Measurements from ENCODE around the gene LSP1. TPM values are rescaled to one million over a fixed set of nuclear protein-coding genes. Genes with fewer than 3 reads are reported as not detected.
"Not testable (repeated sequence)": the region's sequence is repeated elsewhere in the genome, so short reads cannot be mapped to it uniquely, and the experiment has no call there.

The LSP1 gene
- total and polyA plus RNA-seq, 8 donors = 2.4 to 26.8 (median 9.9) TPM

GRCh38 chr11:1872267-1872985 lies 19.5 kb downstream of the LSP1 start:
- TF ChIP-seq CTCF (IDR thresholded peaks at IDR 0.05) = no peak
- Histone ChIP-seq H3K9me3 (no peaks in the 10 kb centered on the region), H3K4me1 (peaks cover 5 to 12% (median 5%) of the 10 kb centered on the region in 3 donors), H3K27ac (no peak overlapping the region), H3K27me3 (no peaks in the 10 kb centered on the region), H3K36me3 (no peaks in the 10 kb centered on the region), H3K4me3 (no peak overlapping the region)
- FAIRE-seq = no peak
- WGBS, 2 donors = 82 to 85% methylated on average over 24 to 25 of the region's 25 CpGs
- DNase-seq = peak in 3 of 6 donors; percentile 17 to 47 (median 37)
- ATAC-seq = no peak
- intact Hi-C loops (cut with DNase I) = no loop called here

GRCh38 chr11:1873048-1873812 lies 20.3 kb downstream of the LSP1 start:
- H3K4me1 ChIP-seq = peaks cover 5 to 12% (median 5%) of the 10 kb centered on the region in 3 donors
- DNase-seq (peak in 3 of 6 donors; percentile 15 to 62 (median 54)), FAIRE-seq (no peak)

GRCh38 chr11:1873813-1874150 lies 20.9 kb downstream of the LSP1 start:
- FAIRE-seq; H3K9me3 ChIP-seq; ATAC-seq; H3K27me3 ChIP-seq; H3K36me3 ChIP-seq; H3K4me3 ChIP-seq; intact Hi-C loops (cut with DNase I); H3K27ac ChIP-seq: not testable (repeated sequence)
- DNase-seq = peak in 3 of 6 donors; percentile 18 to 34 (median 24)
- whole genome bisulfite sequencing, 2 donors = 94% methylated on average over 9 to 17 of the region's 17 CpGs
- peaks cover 5 to 12% (median 5%) of the 10 kb centered on the region in 3 donors for H3K4me1 ChIP-seq

More at GRCh38 chr11:1873048-1873812, 20.3 kb downstream of the LSP1 start:
- 66 to 69% methylated on average over 11 of the region's 11 CpGs for WGBS, 2 donors
- no peak overlapping the region for H3K4me3 ChIP-seq
- TF ChIP-seq CTCF (IDR thresholded peaks at IDR 0.05) = no peak
- no peak for ATAC-seq
- H3K27me3 ChIP-seq = no peaks in the 10 kb centered on the region
- intact Hi-C loops (cut with DNase I) = no loop called here
- H3K9me3 ChIP-seq = no peaks in the 10 kb centered on the region
- no peak overlapping the region for H3K27ac ChIP-seq
- no peaks in the 10 kb centered on the region for H3K36me3 ChIP-seq

- WGBS, 2 donors = 79 to 82% methylated on average over 16 to 17 of the region's 17 CpGs
- FAIRE-seq; intact Hi-C loops (cut with DNase I); H3K27me3 ChIP-seq; ATAC-seq; H3K36me3 ChIP-seq; H3K9me3 ChIP-seq; H3K4me3 ChIP-seq; H3K27ac ChIP-seq: not testable (repeated sequence)
- peaks cover 5 to 12% (median 5%) of the 10 kb centered on the region in 3 donors for H3K4me1 ChIP-seq
- DNase-seq = peak in 2 of 6 donors; percentile 55 to 78
Observed at GRCh38 chr11:1874441-1875092, 21.7 kb downstream of the LSP1 start.

- 75% methylated on average over 25 to 28 of the region's 28 CpGs for WGBS, 2 donors
- H3K27me3 ChIP-seq = no peaks in the 10 kb centered on the region
- no peak overlapping the region for H3K27ac ChIP-seq
- no peak for ATAC-seq
- TF ChIP-seq CTCF (IDR thresholded peaks at IDR 0.05) = no peak
- H3K9me3 ChIP-seq = no peaks in the 10 kb centered on the region
- no peak for FAIRE-seq
- DNase-seq = peak in 4 of 6 donors; percentile 5 to 68 (median 46)
- H3K36me3 ChIP-seq = no peaks in the 10 kb centered on the region
- peaks cover 4 to 9% (median 5%) of the 10 kb centered on the region in 3 donors for H3K4me1 ChIP-seq
- intact Hi-C loops (cut with DNase I) = no loop called here
- H3K4me3 ChIP-seq = no peak overlapping the region
Observed at GRCh38 chr11:1875093-1875850, 22.4 kb downstream of the LSP1 start.

- H3K4me1 ChIP-seq; ATAC-seq; H3K27ac ChIP-seq; FAIRE-seq; H3K27me3 ChIP-seq; H3K36me3 ChIP-seq; intact Hi-C loops (cut with DNase I); H3K9me3 ChIP-seq; H3K4me3 ChIP-seq: not testable (repeated sequence)
- 74% methylated on average over 12 to 13 of the region's 13 CpGs for WGBS, 2 donors
- peak in 3 of 6 donors; percentile 4 to 63 (median 29) for DNase-seq
Observed at GRCh38 chr11:1875851-1876301, 23.0 kb downstream of the LSP1 start.
